Esophagus squamous epithelium (tissue), 5 donors: ENCODE data around the gene MBD5. TPM values are rescaled to one million over a fixed set of nuclear protein-coding genes. Genes with fewer than 3 reads are reported as not detected.

Source experiments
- DNase-seq: peaks from one replicate; lab custom pipeline; 2025; lab: John Stamatoyannopoulos, UW
- H3K27ac ChIP-seq, 4 donors: fragments of 200-600 bp; sonication (generic); one replicate each; pipeline ENCODE4 v1.5.1; 2016 to 2019; ENCODE audit warnings: mild to moderate bottlenecking in 1 of 4
- H3K27me3 ChIP-seq, 4 donors: fragments of 200-600 bp; sonication (generic); 1 replicate in 3 of 4; 2 replicates in 1 of 4; pipeline versions ENCODE4 v1.5.1 to v1.6.0; 2017 to 2021; ENCODE audit warnings: antibody characterized with exemption in 1 of 4
- H3K36me3 ChIP-seq, 3 donors: fragments of 200-600 bp; sonication (generic); one replicate each; pipeline ENCODE4 v1.5.1; 2016 to 2019
- H3K4me1 ChIP-seq, 3 donors: fragments of 200-600 bp; sonication (generic); one replicate each; pipeline ENCODE4 v1.5.1; 2017 to 2019
- H3K4me3 ChIP-seq, 4 donors: fragments of 200-600 bp; sonication (generic); 1 replicate in 3 of 4; 2 replicates in 1 of 4; pipeline ENCODE4 v1.5.1; 2016 to 2019; ENCODE audit warnings: mild to moderate bottlenecking in 2 of 4, moderate library complexity in 1 of 4
- H3K9me3 ChIP-seq, 3 donors: fragments of 200-600 bp; sonication (generic); one replicate each; pipeline ENCODE4 v1.5.1; 2016 to 2019
- CTCF ChIP-seq, 6 experiments: fragments of 450-650 bp in 4 of 6; fragments of 200-600 bp in 2 of 6; sonication (generic) in 2 of 6; IDR thresholded peaks; one replicate each; pipeline ENCODE4 v1.5.1; 2016 to 2019; ENCODE audit warnings: antibody characterized with exemption in 6 of 6, mild to moderate bottlenecking in 4 of 6, moderate library complexity in 4 of 6
- POLR2A ChIP-seq, 4 donors: fragments of 450-650 bp; IDR thresholded peaks; one replicate each; pipeline ENCODE4 v1.6.1; 2017; ENCODE audit warnings: antibody characterized with exemption in 4 of 4, mild to moderate bottlenecking in 4 of 4, moderate library complexity in 3 of 4
- WGBS, 2 donors: methylation state at CpG; one replicate each; pipeline ENCODE4 v1.1.5; 2018; 5-methylcytosine and 5-hydroxymethylcytosine counted together
- intact Hi-C: fragments of 100-400 bp; cut with DNase I; formaldehyde crosslinking; loops from one replicate; pipeline ENCODE4 v1.15.0; 2022
- total RNA-seq, 4 donors: library from RNA; depleted of rRNA; stranded (reverse); fragments of >200 nt; gene quantifications; one replicate each; pipeline ENCODE4 v1.1.0, GENCODE V29; 2016
- donor health status: DM: yes; HTN: yes; CAD: no.

The MBD5 gene
- total RNA-seq, 4 donors from 2014 or later, result 11.8 to 23.8 (median 14.0) TPM

- Histone ChIP-seq H3K27me3 (no peaks in the 10 kb centered on the region), H3K27ac (no peak overlapping the region), H3K4me1 (no peaks in the 10 kb centered on the region), H3K4me3 (no peak overlapping the region), H3K36me3 (no peaks in the 10 kb centered on the region), H3K9me3 (peaks cover 0 to 7% (median 0%) of the 10 kb centered on the region in 3 donors)
- WGBS, 2 donors, result 79 to 90% methylated on average over 1 of the region's 1 CpG
- no peak for DNase-seq
- TF ChIP-seq CTCF (IDR thresholded peaks at IDR 0.05), result no peak
- no peak for TF ChIP-seq POLR2A (IDR thresholded peaks at IDR 0.05)
- intact Hi-C loops, result no loop called here
Observed at GRCh38 chr2:148350199-148350598, 329.3 kb downstream of the MBD5 start.

- no peak overlapping the region for H3K4me3 ChIP-seq
- TF ChIP-seq POLR2A (IDR thresholded peaks at IDR 0.05) (no peak), CTCF (IDR thresholded peaks at IDR 0.05) (no peak)
- no peak for DNase-seq
- peaks cover 0 to 12% (median 0%) of the 10 kb centered on the region in 3 donors for H3K9me3 ChIP-seq
- H3K4me1 ChIP-seq, result no peaks in the 10 kb centered on the region
- 65 to 70% methylated on average over 2 of the region's 2 CpGs for WGBS, 2 donors
- H3K36me3 ChIP-seq, result no peaks in the 10 kb centered on the region
- intact Hi-C loops, result no loop called here
- H3K27me3 ChIP-seq, result no peaks in the 10 kb centered on the region
- no peak overlapping the region for H3K27ac ChIP-seq
Observed at GRCh38 chr2:148351437-148352143, 330.7 kb downstream of the MBD5 start.

GRCh38 chr2:148358375-148358774 lies 337.5 kb downstream of the MBD5 start:
- no peak for DNase-seq
- 76 to 82% methylated on average over 6 of the region's 6 CpGs for WGBS, 2 donors
- Histone ChIP-seq H3K27me3 (no peaks in the 10 kb centered on the region), H3K4me1 (no peaks in the 10 kb centered on the region), H3K36me3 (no peaks in the 10 kb centered on the region), H3K9me3 (peaks cover 0 to 12% (median 0%) of the 10 kb centered on the region in 3 donors), H3K4me3 (no peak overlapping the region), H3K27ac (no peak overlapping the region)
- intact Hi-C loops, result no loop called here
- no peak for TF ChIP-seq CTCF (IDR thresholded peaks at IDR 0.05)
- no peak for TF ChIP-seq POLR2A (IDR thresholded peaks at IDR 0.05)

- TF ChIP-seq POLR2A (IDR thresholded peaks at IDR 0.05), result no peak
- no peak for TF ChIP-seq CTCF (IDR thresholded peaks at IDR 0.05)
Observed at GRCh38 chr2:148360662-148361061, 339.8 kb downstream of the MBD5 start.

GRCh38 chr2:148362144-148362796 lies 341.4 kb downstream of the MBD5 start:
- Histone ChIP-seq H3K4me3 (no peak overlapping the region), H3K9me3 (peaks cover 0 to 4% (median 0%) of the 10 kb centered on the region in 3 donors), H3K27ac (no peak overlapping the region), H3K27me3 (no peaks in the 10 kb centered on the region), H3K36me3 (no peaks in the 10 kb centered on the region), H3K4me1 (no peaks in the 10 kb centered on the region)
- no peak for DNase-seq
- intact Hi-C loops, result no loop called here
- no peak for TF ChIP-seq POLR2A (IDR thresholded peaks at IDR 0.05)
- TF ChIP-seq CTCF (IDR thresholded peaks at IDR 0.05), result no peak
- 78% methylated on average over 6 of the region's 10 CpGs; no CpG with 5 or more reads in 1 of the 2 donors for WGBS, 2 donors

More at GRCh38 chr2:148360662-148361061, 339.8 kb downstream of the MBD5 start:
- H3K36me3 ChIP-seq, result no peaks in the 10 kb centered on the region
- H3K9me3 ChIP-seq, result peaks cover 0 to 6% (median 0%) of the 10 kb centered on the region in 3 donors
- H3K4me1 ChIP-seq, result no peaks in the 10 kb centered on the region
- WGBS, 2 donors, result 75 to 92% methylated on average over 1 of the region's 1 CpG
- no peaks in the 10 kb centered on the region for H3K27me3 ChIP-seq
- no peak for DNase-seq
- intact Hi-C loops, result no loop called here
- no peak overlapping the region for H3K27ac ChIP-seq
- H3K4me3 ChIP-seq, result no peak overlapping the region
